GM19455 (cell line): ENCODE measurements around the gene CDK19.
"Not testable (repeated sequence)": the region's sequence is repeated elsewhere in the genome, so short reads cannot be mapped to it uniquely, and the experiment has no call there.

Experiments
- ATAC-seq: cut with Tn5 transposase; IDR thresholded peaks from one replicate; pipeline ENCODE4 v1.9.1; 2021; ENCODE audit not compliant: unreplicated experiment

CDK19 gene

DNA sequence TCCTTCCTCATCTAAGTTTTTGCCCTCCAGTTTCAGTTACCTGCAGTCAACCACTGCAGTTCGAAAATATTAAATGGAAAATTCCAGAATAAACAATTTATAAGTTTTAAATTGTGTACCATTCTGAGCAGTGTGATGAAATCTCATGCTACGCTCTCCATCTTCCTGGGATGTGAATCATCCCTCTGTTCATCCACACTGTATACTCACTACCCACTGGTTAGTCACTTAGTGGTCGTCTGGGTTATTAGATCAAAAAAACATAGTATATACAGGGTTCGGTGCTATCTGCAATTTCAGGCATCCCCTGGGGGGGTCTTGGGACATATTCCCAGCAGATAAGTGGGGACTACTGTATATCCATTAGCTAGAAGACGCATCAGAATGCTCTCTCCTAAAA is 186.9 kb downstream of the CDK19 start:
- no peak for ATAC-seq

DNA sequence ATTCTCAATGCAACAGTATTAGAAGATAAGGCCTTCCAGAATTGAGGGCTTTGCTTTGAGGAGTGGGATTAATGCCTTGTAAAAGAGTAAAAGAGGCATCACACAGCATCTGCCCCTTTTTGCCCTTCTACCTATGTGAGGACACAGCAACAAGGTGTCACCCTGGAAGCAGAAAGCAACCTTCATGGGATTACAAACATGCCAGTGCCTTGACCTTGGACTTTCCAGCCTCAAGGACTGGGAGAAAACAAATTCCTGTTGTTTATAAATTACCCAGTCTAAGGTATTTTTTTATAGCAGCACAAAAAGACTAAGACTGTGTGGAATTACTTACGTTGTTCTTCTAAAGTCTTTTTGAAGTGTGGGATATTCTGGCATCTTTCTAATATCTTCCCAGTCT is 188.8 kb downstream of the CDK19 start:
- ATAC-seq, result no peak

DNA sequence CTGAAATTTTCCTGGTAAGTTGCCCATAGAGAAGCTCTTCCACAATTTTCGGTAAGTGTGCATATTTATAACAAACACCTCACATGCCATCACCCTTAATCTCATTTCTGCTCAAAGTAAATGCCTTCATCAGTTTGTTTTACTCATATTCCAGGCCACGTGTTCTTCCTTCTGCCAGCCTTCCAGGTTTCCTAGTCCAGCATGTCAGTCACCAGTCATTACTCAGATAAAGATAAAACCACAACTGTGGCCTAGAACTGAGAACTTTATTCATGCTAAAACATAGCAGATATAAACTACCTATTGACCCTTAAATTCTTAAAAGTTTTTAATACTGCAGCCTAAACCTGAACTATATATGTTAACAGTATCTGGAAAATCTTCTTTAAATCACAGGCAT is 189.4 kb downstream of the CDK19 start:
- ATAC-seq, result no peak

DNA sequence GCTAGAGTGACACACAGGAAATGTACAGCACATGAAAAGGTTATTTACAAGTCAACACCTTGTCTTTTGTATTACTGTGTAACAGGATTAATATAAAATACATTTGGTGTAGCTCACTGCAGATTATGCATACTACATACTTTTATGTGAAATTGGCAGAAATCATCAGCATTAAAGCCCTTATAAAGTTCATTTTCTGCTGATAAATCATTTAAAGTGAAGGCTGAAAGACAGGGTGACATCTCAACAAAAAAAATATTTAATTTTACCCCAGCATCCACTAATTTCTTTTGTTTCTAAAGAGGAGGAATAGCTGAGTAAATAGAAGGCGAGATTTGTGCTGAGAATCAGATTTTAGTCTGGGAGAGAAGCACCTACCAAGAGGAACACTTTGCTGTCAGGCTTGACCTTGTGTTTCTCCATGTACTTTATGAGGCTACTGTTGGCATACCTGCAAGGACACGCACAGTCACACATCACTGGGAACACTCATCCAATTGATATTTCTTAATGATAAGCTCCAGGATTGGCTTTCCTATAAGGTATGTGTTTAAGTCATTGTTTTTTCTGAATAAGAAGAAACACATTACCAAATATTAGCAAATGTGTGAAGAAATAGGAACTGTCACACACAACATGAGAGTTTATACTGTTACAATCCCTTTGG is 192.2 kb downstream of the CDK19 start:
- ATAC-seq, result no peak

DNA sequence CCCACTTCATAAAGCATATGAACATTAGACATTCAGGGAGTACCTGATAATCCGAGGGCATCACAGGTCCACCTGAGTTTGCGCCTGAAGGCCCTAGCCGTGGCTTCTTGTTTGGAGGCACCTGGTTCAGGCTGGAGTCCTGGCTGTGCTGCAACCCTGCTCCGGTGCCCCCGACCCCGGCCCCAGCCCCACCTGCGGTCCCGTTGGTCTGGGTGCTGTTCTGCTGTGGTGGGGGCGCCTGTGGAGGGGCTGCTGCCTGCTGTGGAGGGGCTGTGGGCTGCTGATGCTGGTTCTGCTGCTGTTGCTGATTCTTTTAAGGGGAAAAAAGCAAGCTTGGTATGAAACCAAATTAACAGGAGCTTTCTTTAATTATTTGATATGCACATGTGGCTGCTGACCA is 194.2 kb downstream of the CDK19 start:
- no peak for ATAC-seq

DNA sequence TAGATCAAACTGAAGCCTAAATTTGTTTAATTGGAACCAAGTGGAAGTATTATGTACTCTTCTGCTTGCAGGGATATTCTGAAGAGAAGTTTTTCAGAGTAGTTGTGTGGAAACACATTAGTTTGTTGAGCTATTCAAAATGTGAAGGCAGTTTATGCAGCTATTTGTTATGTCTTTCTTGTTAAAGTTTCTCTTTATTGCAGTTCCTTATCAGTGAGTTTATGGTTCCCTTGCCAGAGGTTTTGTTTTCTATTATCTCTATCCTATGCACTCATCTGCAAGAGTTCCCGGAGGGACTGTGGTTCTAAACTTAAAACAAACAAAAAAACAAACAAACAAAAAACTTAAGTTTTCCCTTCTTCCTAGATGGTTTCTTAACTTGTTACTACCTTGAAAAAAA is 195.2 kb downstream of the CDK19 start:
- ATAC-seq, result no peak

DNA sequence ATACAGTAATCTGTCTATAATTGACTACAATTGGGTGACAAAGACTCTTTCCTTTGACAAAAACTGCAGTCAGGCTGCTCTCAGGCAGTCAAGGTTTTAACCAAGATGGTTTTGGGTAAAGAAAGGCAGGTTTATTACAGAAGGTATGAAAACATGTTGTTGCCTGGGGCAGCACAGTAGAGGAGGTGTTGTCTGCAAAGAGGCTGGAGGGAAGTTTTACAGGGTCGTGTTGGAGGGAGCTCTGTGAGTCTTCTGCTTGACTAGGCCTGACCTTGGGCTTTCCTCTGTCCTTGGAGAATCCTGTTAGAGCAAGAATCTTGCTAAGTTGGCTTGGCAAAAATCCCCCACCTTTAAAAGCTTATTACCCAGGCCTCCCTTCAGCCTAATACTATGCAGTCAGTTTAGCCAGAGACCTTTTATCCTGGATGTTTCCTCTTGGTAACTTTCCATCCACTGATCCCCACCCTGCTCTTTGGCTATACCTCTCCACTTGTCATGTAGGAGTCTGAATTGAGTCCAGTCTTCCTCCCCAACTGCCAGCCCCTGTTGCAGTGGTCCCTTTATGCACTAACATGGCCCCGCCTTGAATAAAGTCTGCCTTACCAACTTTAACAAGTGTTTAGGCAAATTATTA is 195.9 kb downstream of the CDK19 start:
- ATAC-seq, result no peak

DNA sequence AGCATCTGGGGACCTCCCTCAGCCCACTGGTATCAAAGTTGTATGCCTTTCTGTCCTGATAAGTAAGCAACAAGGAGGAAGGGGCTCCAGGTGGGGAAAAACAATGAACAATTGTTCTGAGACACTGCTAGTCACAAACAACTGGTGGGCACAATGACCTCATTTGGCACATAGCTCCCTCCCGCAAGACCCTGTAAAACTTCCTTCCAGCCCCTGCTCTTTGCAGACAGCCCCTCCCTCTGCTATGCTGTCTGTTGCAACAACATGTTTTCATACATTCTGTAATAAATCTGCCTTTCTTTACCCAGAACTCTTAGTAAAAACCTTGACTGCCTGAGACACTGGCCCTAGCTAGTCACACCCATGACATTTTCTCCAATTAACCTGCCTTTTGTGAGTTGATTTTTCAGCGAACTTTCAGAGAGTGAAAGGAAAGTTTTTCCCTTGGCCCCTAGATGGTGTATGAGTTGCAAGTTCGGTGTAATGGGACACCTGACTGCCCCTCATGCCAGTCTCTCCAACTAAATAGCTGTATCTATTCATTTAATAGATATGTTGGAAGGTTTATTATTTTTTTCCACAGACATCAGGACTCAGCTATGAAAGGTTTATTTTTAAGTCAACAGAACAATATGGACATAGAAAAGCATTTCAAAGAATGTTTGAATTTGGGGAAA is 196.5 kb downstream of the CDK19 start:
- ATAC-seq, result no peak

DNA sequence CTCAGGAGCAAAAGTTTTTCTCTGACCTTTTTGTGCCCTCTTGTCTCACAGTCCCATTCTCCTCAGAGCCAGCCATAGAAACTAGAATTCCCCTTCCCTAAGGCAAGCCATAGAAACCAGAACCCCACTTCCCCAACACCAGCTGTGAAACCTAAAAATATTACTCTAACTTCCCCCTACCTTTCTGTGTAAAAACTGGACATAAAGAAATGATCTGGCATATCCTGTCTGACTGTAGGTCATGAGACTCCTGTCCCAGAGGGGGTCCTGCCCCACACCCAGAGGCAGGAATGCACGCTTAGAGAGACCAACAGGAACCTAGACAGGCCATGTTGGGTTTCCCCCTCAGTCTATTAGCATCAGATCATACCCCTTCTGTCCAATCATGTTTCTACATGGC is 198.2 kb downstream of the CDK19 start:
- ATAC-seq, result peak; percentile 72

DNA sequence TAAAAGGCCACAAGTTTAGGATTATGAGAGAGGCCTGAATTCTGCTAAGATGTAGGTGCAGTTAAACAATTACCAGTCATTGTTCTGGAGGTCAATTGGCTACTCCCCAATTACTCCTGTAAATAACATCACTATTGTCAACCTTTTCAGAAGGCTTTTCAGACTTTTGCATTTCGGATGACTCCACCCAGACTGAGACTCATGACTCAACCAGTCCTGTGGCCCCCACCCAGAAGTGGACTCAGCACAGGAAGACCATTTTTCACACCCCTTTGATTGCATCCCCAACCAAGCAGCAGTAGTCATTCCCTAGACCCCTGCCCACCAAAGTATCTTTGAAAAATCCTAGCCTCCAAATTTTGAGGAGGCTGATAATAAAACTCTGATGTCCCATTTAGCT is 199.5 kb downstream of the CDK19 start:
- ATAC-seq, result no peak

DNA sequence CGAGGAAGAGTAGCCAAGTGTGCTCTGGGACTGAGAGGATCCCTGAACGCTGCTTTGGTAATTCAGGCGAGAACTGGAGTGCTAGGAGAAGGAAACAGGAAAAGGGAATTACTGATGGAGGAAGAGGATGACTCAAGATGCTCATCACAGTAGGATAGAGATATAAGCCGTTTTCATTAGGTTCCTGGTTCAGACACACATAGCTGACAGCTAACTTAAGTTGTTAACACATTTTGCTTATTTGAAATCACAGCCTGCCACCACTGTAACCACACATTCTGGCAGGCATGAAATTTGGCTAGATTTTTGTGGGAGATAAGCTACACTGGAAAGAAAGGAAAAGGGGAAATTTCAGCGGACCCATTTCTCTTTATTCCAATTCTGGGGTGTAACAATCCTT is 200.7 kb downstream of the CDK19 start:
- no peak for ATAC-seq

DNA sequence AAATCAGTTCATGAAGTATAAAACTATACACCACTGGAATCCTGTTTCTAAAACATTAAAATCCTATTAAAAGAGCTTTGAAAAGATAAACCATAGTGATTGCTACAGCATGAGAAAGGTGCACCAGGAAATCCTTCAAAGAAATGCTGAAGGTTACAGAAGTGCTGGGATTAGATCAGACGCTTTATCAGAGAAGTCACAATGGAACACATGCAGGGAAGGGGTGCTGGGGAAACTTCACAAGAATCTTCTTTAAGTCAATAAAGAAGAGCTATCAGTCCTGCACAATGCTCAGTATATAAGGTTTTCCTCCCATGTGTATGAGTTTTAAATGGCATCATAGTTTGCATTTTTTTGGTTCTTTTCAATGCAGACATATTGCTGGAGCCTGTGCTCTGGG is 201.2 kb downstream of the CDK19 start:
- ATAC-seq, result no peak

DNA sequence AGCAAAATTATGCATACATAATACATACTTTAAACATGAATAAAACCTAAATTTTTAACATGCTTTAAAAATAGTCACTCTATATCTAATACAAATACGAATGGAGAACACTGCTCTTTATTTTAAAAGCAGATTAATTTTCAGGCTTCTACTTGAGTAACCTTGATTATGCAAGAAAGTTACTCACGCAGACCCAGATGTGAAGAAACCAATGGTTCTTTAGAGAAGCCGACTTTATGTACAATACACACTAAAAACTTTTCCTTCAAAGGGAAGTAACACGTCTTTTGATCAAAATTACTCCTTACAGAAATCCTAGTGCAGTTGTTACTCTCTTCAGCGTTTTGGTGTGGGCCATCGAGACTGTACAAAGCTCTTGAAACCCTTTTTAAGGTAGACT is 201.9 kb downstream of the CDK19 start:
- ATAC-seq, result no peak

DNA sequence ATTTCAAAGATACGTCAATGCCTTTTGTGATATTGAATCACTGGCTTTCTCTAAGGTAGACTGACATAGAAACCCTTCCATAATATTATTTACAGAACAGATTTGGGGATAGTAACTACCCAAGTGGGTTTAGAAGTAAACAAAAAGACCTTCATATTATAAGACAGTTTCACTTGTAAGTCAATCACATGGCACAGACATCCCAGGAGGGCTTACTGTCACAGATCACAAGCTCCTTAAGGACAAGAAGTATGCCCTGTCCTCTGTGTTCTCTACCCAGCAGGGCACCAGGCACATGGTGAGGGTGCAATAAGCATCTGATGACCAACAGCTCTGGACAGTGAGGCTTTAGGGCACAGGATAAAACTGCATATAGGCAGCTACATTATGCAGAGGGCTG is 203.0 kb downstream of the CDK19 start:
- ATAC-seq, result no peak

DNA sequence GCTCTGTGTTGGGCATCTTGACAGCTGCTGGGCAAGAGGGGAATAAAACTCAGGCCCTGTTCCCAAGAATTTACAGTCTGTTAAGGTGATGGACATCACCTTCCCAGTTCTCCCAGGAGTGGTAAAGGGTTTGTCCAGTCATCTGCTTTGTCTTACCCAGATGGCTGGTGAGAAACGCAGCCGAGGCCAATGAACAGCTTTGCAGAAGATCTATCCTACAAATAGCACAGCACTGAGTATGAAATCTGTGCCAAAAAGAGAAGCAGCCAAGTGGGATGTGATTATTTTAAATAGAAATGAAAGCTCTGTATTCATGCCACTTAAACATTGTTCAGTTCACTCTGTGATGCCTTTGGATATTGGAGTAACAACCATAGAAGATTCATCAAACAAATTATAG is 206.2 kb downstream of the CDK19 start:
- ATAC-seq, result no peak

DNA sequence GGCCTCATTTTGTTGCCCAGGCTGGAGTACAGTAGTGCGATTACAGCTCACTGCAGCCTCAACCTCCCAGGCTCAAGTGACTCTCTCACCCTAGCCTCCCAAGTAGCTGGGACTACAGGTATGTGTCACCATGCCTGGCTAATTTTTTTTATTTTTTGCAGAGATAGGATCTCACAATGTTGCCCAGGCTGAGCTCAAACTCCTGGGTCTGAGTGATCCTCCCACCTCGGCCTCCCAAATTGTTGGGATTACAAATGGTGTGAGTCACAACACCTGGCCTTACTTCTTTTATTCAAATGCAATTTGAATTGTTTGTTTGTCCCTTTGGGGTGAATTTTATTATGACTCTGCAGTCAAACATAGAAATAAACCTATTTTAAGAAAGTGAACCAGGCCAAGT is 207.1 kb downstream of the CDK19 start:
- ATAC-seq, result no peak

DNA sequence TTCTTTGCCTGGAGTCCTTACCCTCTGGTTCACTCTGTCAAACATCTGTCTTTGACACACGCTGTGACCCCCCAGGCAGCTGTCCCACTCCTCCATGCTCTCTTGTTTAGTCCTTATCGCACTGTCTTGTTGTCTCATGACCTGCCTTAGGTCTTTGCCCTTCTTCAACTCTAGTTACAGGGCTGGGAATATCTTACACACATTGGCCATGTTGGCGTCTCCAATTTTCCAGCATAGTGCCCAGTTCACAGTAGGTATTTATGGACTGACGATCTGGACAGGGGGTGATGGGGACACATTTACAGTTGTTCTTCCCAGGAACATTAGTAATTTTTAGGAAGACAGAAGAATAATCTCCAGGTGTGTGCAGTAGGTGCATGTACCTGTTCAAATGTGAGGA is 209.1 kb downstream of the CDK19 start:
- ATAC-seq, result no peak

DNA sequence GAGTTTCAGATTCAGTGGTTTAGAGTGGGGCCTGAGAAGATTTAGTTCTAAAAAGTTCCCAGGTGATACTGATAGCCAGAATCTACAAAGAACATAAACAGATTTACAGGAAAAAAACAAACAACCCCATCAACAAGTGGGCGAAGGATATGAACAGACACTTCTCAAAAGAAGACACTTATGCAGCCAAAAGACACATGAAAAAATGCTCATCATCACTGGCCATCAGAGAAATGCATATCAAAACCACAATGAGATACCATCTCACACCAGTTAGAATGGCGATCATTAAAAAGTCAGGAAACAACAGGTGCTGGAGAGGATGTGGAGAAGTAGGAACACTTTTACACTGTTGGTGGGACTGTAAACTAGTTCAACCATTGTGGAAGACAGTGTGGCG is 214.6 kb downstream of the CDK19 start:
- not testable (repeated sequence) for ATAC-seq

DNA sequence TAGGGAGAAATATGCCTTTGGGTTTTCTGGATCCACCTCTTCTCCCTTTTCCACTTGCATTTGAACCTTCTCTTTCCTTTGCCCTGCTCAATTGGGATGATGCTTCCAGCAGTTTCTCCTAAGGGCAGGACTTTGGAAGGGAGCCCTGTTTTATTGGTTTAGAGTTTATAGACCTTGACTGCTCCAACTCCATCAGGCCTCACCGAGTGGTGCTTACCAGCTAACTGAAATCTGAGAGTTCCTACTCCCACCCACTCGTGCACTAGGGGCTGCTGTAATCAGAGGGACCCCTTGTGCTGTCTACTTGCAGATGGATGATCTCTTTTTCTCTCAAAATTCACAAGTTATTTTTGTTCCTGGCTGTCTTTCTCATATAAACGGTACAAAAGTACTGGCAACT is 217.5 kb downstream of the CDK19 start:
- no peak for ATAC-seq

DNA sequence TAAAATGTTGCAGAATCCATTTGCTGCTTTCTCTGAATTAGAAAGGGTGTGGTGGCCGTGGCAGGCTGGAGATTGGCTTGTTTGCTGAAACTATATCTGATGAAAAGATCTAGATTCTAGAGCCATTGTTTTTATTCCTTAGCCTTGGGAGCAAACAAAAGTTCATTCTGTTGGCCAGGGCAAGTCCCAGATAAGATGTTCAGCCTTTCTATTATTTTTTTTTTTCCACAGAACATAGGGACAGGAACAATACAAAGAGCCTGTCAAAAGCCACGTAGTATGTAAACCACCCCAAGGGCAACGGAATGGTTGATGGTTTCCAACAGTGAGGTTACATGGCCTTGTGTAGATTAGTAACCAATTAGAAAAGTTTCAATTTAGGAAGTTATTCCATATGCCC is 218.9 kb downstream of the CDK19 start:
- no peak for ATAC-seq

DNA sequence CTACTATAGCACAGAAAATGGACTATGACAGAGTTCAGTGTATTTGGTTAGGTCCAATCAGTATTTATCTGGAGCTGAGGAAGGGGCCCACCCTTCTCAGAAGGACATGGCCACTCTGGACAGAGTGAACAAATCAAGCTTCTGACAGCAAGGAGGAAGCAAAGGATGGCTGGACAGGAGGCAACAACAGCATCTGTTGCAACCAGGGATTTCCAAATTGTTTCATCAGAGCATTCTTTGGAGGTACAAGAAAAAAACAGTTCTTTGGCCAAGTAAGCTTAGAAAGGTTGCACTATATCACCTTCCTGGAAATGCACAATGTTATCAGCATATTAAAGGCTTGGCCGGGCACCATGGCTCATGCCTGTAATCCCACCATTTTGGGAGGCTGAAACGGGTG is 220.2 kb downstream of the CDK19 start:
- ATAC-seq, result no peak

DNA sequence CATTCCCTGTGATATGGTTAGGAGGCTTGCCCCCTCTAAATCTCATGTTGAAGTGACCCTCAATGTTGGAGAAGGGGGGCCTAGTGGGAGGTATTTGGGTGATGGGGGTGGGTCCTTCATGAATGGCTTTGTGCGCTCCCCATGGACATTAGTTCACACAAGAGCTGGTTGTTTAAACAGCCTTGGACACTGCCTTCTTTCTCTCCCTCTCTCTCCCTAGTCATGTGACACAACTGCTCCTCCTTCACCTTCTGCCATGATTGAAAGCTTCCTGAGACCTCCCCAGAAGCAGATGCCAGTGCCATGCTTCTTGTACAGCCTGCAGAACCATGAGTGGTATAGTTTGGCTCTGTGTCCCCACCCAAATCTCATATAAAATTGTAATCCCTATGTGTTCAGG is 221.6 kb downstream of the CDK19 start:
- no peak for ATAC-seq

DNA sequence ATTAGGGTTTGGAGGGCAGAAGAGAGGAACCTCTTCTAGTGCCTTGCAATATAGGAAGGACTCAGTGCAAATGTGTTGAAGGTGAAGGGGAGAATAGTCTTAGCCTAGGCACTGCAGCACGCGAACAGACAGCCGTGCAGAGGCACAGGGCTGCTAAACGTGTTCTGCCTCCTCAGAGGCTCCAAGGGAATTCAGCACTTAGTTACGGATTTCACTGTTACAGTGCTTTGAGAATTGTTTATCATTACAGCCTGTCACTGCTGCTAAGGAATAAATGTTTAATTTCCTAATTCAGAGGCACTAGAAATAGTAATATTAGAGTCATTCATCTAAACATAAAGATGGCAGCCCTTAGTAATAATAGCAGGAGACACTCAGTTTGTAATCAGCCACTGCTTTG is 222.5 kb downstream of the CDK19 start:
- ATAC-seq, result no peak
